ENCODE results near the gene ZNF575.
"Not testable (repeated sequence)": the region's sequence is repeated elsewhere in the genome, so short reads cannot be mapped to it uniquely, and the experiment has no call there.

The ZNF575 gene

DNA sequence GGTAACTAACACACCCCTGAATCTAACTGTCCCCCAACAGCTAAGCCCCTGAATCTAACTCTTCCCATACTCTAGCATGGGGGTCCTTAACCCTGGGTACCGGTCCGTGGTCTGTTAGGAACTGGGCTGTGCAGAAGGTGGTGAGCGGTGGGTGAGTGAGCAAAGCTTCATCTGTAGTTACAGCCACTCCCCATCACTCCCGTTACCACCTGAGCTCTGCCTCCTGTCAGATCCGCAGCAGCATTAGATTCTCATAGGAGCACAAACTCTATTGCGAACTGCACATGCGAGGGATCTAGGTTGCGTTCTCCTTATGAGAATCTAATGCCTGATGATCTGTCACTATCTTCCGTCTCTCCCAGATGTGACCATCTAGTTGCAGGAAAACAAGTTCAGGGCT, 22.3 kb upstream of the ZNF575 start:
- DNase-seq (ENCODE audit: low read depth, low spot score), result no peak

DNA sequence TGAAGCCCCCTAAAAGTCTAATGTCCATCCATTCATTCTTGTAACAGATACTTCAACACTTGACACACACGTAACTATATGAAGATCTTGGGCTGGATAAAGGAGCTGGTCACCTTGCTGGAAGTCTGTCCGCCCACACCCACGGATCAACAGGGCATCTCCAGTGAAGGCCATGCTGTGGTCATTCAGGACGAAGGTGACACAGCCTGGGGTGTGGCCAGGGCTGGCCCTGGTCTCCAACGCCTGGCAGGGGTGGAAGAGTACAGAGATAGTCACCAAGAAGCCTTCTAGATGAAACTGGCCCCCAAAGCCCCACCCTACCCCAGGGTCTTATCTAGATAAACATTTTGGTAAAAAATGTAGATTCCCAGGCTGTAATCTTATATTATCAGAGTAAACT, 21.7 kb upstream of the ZNF575 start:
- no peak for DNase-seq (ENCODE audit: low read depth, low spot score)

DNA sequence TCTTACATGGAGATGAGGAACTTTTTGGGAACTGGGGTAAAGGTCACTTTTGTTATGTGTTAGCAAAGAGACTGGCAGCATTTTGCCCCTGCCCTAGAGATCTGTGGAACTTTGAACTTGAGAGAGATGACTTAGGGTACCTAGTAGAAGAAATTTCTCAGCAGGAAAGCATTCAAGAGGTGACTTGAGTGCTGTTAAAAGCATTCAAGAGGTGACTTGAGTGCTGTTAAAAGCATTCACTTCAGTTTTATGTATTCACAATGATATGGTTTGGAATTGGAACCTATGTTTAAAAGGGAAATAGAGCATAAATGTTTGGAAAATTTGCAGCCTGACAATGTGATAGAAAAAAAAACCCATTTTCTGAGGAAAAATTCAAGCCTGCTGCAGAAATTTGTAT, 20.6 kb upstream of the ZNF575 start:
- DNase-seq (ENCODE audit: low read depth, low spot score), result not testable (repeated sequence)

DNA sequence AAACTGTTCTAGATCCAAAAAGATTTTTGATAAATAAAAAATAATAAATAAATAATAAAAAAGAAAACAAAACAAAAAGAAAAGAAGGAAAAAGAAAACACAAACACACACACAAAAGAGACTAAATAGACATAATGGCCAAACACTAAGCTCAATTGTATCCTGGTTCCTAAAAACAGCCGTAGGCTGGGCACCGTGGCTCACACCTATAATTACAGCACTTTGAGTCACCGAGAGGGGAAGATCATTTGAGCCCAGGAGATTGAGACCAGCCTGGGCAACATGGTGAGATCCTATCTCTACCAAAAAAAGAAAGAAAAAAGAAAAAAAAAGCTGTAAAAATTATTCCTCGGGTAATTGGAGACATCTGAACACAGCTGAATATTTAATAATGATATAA, 14.9 kb upstream of the ZNF575 start:
- no peak for DNase-seq (ENCODE audit: low read depth, low spot score)

DNA sequence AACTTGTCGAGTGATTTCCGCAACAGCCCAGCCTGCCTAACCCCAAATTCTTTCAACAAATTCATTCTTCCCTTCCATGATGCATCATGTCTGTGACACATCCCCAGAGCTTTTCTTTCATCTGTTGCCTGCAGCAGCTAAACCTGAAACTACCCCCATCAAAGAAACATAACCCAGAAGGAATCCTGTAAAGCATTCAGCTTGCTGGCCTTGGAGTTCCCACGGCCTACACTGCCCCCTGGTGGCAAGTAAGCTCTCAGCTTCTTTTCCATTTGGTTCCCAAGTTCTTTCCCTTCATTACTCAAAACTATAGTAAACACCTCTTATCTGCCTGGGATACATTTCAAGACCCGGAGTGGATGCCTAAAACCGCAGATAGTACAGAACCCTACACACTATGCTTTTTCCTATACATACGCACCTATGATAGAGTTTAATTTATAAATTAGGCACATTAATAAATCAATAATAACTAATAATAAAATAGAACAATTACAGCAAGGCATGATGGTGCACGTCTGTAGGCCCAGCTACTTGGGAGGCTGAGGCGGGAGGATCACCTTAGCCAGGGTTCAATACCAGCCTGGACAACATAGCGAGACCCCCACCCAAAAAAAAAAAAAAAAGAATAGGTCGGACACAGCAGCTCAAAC, 13.4 kb upstream of the ZNF575 start:
- peak; percentile 81 for DNase-seq (ENCODE audit: low read depth, low spot score)

DNA sequence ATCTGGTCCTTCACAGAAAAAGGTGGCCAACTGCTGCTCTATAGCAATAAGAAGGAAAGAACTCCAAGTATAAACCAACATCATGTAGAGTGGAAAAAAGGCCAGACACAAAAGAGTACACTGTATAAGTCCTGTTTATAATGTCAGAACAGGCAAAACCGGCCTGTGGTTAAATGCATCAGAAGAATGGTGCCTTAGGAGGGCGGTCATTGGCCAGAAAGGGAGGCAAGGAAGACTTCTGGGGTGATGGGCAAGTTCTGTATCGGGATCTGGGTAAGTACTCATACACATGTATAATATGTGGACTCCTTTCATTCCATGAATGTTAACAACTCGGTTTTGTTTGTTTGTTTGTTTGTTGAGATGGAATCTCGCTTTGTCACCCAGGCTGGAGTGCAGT, 10.1 kb upstream of the ZNF575 start:
- DNase-seq (ENCODE audit: low read depth, low spot score), result no peak

DNA sequence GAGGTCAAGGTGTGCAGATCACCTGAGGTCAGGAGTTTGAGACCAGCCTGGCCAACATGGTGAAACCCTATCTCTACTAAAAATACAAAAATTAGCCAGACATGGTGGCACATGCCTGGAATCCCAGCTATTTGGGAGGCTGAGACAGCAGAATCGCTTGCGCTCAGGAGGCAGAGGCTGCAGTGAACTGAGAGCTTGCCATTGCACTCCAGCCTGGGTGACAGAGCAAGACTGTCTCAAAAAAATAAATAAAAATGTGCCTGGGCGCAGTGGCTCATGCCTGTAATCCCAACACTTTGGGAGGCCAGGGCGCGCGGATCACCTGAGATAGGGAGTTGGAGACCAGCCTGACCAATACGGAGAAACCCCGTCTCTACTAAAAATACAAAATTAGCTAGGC, 9.3 kb upstream of the ZNF575 start:
- not testable (repeated sequence) for DNase-seq (ENCODE audit: low read depth, low spot score)

DNA sequence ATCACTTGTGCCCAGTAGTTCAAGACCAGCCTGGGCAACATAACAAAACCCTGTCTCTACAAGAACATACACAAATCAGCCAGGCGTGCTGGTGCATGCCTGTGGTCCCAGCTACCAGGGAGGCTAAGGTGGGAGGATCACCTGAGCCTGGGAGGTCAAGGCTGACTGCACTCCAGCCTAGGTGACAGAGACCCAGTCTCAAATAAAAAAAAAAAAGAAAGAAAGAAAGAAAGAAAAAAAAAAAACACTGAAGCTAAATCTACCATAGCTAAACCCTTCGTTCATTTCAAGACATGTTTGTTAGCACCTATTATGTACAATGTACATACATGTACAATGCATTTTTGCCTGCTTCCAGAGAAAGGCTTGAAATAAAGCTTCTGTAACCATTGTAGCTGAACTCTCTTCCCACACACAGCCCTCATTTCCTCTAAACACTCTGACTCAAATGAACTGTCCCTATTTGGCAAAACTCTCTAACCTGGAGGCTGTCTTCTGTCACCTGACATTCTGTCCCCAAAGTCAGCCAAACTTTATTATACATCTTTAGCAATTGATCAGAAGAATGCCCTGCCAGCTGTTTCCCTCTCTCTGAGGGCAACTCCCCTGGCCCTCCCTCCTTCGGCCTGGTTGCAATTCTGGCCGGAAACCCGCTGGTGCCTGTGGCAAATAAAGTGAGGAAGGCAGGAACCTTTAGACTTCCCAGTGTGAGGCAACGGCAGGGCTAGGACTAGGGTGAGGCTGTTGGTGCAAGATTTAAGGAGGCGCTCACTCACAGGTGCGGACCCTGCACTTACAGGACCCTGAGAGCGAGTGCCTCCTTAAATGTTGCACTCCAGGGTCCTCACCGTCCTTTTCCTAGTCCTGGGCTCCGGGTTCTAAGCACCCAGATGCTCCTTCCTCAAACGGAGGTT, 7.8 kb upstream of the ZNF575 start:
- no peak for DNase-seq (ENCODE audit: low read depth, low spot score)

DNA sequence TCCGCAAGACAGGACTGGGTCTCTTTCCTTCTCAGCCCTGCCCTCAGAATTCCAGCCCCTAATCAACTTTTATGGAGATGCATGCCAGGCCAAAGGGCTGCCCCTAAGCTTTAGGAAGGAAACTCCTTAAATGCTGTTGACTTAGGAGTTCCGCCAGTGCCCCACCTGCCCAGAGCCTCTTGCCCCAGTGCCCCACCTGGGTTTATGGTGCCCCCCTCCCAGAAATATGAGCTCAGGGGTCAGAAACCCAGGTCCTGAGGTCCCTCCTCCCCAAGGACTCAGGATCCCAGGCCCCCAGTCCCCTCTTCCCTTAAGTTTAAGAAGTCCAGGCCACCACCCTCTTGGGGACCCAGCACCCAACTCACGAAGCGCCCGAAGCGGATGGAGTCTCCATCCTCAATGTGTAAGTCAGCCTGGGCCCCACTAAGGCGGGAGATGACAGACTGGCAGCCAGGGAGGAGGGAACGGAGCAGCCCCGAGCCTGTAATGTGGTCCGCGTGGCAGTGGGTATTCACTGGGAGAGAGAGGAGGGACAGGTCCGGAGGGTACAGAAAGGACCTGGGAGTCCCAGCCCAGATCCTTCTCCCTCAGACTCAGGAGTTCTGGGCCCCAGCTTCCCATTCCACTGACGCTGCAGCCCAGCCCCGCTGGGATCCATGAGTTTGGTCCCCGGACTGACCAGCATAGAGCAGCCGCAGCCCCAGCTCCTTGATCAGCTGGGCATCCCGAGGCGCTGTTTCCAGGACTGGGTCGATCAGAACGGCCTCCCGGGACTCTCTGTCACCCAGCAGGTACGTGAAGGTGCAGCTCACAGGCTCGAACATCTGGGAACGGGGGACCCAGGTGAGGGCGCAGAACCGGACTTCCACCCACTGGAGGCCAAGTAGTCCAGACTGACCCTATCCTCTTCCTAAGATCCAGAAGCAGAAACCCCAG, 6.9 kb upstream of the ZNF575 start:
- no peak for DNase-seq (ENCODE audit: low read depth, low spot score)

DNA sequence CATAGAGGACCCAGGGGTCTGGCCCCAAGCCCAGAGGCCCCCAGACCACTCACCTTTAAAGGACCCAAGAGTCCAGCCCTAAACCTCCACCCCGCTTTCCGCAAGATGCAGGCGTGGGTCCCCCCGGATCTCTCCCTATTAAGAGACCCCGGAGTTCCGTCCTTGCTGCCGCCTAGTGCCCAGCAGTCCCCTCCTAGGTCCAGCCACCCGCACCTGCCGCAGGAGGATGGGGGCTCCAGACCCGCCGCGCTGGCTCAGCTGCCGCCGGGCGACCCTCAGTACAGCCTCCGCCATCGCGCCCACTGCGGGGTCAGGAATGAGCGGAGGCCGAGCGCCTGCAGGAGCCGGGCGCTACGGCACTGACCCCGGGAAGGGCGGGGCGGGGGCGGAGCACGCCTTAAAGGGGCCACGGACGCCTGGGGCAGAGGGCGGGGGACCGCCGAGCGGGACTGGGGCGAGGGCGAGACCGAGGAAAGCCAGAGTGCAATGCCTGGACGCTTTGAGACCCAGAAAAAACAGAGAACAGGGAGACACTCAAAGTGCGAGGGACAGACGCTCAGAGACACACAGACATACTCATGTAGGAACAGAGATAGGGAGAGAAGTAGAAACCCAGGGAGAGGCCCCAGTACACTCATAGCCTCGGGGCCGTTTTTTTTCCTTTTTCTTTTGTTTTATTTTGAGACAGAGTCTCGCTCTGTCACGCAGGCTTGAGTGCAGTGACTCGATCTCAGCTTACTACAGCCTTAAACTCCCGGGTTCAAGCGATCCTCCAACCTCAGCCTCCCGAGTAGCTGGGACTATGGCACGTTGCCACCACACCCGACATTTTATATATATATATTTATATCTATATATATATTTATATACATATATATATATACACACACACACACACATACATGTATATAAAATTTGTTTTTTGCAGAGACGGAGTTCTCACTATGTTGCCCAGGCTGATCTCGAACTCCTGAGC, 5.8 kb upstream of the ZNF575 start, which contains the start of gene ETHE1:
Gene ETHE1, minus strand, starts transcription at position 318 of the 976 bp plus-strand sequence. Its CDS starts 24 bp downstream, at position 294.
- no peak for DNase-seq (ENCODE audit: low read depth, low spot score)

DNA sequence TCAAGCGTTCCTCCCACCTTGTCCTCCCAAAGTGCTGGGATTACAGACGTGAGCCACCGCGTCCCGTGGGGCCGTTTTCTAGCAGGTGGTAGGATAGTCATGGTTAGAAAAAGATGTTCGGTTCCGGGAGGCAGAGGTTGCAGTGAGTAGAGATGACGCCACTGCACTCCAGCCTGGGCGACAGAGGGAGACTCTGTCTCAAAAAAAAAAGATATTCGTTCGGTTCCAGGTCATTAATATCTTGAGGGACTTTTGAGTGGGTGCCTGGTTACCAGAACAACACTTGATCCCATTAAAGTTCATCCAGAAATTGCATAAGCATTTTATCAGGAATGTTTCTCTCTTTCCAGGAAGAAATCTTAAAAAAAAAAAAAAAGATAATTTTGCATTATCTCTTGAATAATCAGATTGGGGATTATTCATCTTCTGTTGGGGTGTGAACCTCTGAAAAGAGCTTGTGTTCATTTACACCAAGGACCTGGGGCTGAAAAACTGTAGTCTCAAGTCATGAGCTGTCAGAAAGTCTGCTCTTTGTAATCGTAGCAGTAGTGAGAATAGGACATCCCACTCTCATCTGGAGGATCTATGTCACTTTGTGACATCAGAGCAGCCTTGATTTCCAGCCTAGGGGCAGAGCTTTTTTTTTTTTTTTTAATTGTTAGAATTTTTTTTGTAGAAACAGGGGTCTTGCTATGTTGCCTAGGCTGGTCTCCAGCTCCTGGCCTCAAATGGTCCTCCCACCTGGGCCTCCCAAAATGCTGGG, 4.9 kb upstream of the ZNF575 start:
- no peak for DNase-seq (ENCODE audit: low read depth, low spot score)

DNA sequence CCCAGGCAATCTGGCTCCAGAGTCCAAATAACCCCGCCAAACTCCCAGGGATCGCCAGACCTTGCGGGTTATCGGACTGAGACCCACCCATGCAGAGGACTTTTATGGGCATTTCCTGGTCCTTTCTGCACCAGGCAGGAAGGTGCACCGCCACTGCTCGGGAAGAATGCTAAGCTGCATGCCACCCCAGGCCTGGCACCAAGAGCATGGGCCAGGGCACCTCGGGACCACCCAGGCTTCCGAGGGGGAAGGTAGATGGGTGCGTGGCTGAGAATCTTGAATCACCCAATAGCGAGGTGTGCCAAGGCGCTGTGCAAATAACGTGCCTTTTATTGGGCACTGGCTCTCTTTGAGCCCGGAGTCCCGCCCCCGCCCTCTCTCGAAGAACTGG, 422 bp upstream of the ZNF575 start:
- DNase-seq (ENCODE audit: low read depth, low spot score), result no peak

DNA sequence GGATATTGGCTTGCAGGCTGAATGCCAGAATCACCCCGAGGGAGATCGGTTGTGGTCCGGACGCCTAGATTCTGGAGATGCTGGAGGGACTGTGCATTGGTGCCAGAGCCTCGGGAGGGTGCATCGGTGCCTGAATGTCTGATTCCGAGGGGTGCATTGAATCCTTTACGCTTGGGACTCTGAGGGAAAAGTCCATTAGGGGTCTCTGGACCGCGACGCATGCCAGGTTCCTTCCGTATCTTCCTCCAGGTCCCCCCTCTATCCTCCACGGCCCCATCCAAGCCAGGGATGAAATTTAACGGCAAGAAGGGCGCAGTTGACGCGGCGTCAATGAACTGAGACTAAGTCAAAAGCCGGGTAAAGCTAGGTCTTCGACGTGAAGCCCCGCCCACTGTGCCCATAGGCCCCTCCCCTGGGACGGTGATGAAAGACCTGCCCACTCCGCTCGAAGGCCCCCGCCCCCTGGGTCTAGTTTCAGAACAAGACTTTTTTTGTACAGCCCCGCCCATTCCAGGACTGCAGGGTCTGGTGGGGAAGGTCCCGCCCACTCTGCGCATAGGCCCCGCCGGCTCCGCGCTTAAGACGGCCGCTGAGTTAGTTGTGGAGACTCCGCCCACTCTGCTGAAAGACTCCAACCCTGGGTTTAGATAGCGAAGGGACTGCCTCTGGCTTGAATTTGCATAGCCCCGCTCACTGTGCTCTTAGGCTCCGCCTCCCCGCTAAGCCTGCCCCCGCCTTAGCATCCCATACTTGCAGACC, 737 bp downstream of the ZNF575 start:
- peak; percentile 99 for DNase-seq (ENCODE audit: low read depth, low spot score)

DNA sequence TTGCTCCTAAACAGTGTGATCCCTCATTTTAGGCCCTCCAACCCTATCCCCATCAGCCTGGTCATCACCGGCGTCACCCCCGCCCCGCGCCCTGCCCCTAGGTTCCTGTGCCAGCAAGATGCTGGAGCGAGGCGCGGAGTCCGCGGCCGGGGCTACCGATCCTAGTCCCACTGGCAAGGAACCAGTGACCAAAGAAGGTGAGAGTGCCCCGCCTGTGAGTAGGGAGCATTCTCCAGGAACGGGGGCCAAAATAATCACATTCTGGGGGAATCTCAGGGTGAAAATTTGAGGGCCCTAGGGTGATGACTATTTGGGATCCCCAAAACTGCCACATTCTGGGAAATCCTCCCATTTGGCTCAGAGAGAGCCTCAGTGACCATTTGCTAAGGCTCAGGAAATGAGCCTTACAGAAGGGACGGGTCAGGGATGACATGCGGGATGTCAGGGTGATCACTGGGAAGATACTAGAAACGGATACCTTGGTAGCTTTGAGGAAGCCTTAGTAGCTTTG, 1.4 kb downstream of the ZNF575 start:
- DNase-seq (ENCODE audit: low read depth, low spot score), result no peak

DNA sequence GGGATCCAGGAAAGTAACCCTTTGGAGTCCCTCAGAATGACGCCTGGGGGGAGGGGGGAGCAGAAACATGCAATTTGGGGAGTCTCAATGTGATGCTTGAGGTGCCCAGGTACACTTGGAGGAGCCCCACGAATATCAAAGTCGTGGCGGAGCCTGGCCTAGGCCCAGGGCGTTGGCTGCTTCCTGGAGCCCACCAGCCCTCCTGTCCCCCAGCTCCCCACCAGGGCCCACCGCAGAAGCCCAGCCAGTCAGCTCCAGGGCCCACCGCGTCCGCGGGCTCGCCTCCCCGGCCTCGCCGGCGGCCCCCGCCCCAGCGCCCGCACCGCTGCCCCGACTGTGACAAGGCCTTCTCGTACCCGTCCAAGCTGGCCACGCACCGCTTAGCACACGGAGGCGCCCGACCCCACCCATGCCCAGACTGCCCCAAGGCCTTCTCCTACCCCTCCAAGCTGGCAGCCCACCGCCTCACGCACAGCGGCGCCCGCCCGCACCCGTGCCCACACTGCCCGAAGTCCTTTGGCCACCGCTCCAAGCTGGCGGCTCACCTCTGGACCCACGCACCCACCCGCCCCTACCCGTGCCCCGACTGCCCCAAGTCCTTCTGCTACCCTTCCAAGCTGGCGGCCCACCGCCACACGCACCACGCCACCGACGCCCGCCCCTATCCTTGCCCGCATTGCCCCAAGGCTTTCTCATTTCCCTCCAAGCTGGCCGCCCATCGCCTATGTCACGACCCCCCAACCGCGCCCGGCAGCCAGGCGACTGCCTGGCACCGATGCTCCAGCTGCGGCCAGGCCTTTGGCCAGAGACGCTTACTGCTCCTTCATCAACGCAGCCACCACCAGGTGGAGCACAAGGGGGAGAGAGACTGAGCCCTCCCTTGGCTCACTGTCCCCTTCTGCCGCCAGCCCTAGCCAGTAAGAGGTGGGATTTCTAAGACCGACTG, 2.1 kb downstream of the ZNF575 start:
- no peak for DNase-seq (ENCODE audit: low read depth, low spot score)

DNA sequence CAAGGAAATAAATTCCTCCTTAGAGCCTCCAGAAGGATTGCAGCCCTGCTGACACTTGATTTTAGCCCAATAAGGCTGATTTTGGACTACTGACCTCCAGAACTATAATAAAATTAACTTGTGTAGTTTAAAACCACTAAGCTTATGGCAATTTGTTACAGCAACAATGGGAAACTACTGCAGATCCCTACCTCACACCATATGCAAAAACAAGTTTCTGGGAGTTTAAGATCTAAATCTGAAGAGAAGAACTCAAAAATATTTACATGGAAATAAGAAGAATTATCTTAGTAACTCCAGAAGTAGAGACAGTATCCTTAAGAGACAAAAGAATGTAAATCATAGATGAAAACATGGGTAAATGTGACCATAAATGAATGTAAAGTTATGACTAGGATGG, 5.9 kb downstream of the ZNF575 start:
- no peak for DNase-seq (ENCODE audit: low read depth, low spot score)

DNA sequence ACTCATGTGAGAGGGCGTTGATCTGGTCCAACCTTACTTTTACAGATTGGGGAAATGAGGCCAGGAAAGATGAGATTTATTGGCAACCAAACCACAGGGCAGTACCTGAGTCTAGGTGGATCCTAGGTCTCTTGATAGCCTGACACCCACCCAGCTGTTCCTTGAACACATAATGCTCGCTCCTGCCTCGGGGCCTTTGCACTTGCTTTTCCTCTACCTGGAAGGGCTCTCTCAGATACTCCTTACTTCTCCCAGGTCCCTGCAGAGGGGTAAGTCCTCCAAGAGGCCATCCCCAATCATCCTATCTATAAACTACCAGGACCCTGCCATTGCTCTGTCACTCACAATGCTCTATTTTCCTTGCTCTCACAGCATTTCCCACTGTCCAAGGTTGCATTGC, 7.4 kb downstream of the ZNF575 start:
- DNase-seq (ENCODE audit: low read depth, low spot score), result no peak

Measured in smooth muscle cell of the brain vasculature (primary cell).